Measurements from ENCODE around the gene NPL.
A peak's percentile ranks its signal among the peaks of the same experiment; 100 is the strongest.

Gene NPL

DNA sequence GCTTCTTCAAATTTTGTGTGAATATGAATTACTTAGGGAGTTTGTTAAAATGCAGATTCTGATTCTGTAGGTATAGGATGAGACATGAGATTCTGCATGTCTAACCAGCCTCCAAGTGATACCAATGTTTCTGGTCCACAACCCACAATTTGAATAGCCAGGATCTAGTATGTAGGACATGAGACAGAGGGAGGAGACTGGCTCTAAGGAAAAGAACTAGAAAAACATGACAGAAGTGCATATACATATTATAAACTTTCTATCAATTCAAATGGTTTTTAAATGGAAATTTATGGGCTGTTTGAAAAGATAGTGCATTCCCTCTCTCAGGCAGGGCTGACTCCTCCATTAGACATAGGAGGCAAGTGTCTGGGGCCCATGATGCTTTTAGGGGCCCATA, 33.9 kb upstream of the NPL start:
- no peak overlapping the region for H2AFZ ChIP-seq (ENCODE audit: low read length)
- H3K79me2 ChIP-seq (ENCODE audit: insufficient read depth, low read length), result no peaks in the 10 kb centered on the region
- no peak for TF ChIP-seq EZH2phosphoT487 (IDR thresholded peaks at IDR 0.05; ENCODE audit: borderline replicate concordance)
- TF ChIP-seq, protein P1, sequence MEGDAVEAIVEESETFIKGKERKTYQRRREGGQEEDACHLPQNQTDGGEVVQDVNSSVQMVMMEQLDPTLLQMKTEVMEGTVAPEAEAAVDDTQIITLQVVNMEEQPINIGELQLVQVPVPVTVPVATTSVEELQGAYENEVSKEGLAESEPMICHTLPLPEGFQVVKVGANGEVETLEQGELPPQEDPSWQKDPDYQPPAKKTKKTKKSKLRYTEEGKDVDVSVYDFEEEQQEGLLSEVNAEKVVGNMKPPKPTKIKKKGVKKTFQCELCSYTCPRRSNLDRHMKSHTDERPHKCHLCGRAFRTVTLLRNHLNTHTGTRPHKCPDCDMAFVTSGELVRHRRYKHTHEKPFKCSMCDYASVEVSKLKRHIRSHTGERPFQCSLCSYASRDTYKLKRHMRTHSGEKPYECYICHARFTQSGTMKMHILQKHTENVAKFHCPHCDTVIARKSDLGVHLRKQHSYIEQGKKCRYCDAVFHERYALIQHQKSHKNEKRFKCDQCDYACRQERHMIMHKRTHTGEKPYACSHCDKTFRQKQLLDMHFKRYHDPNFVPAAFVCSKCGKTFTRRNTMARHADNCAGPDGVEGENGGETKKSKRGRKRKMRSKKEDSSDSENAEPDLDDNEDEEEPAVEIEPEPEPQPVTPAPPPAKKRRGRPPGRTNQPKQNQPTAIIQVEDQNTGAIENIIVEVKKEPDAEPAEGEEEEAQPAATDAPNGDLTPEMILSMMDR (conservative IDR thresholded peaks at IDR 0.05; ENCODE audit: low read length), result no peak

DNA sequence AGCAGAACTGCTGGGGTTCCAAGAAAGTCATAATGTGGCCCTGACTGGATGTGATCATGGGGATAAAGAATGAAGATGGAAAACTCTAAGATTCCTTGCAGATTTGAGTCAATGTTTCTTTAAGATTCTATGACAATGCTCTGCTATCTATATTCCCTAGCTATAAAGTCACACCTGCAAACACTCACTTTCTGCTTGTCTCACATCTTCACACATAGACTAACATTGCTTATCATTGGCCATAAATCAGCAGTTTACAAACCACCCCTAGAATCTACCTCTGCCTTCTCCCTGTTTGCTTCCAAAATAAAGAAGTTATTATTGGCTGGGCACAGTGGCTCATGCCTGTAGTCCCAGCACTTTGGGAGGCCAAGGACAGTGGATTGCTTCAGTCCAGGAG, 33.1 kb upstream of the NPL start:
- Histone ChIP-seq H3K9ac (ENCODE audit: low read depth, low read length, poor library complexity, severe bottlenecking) (no peak overlapping the region), H3K4me3 (ENCODE audit: low read length, poor library complexity, severe bottlenecking) (no peak overlapping the region), H3F3A (ENCODE audit: low read depth) (no peaks in the 10 kb centered on the region), H3K4me1 (ENCODE audit: insufficient read depth, low read length, poor library complexity, severe bottlenecking) (peaks cover 6% of the 10 kb centered on the region), H3K79me2 (ENCODE audit: insufficient read depth, low read length) (no peaks in the 10 kb centered on the region), H3K9me3 (ENCODE audit: insufficient read depth, low read depth, low read length) (no peaks in the 10 kb centered on the region), H3K9me2 (replicated peaks; ENCODE audit: low read depth, low read length) (no peaks in the 10 kb centered on the region), H2AFZ (ENCODE audit: low read length) (no peak overlapping the region), H3K4me2 (ENCODE audit: low read depth, low read length, poor library complexity, severe bottlenecking) (no peak overlapping the region), H3K27me3 (ENCODE audit: insufficient read depth, low read length, poor library complexity, severe bottlenecking) (no peaks in the 10 kb centered on the region), H3K36me3 (ENCODE audit: insufficient read depth, low read length) (no peaks in the 10 kb centered on the region), H4K20me1 (ENCODE audit: insufficient read depth, low read length, poor library complexity, severe bottlenecking) (no peaks in the 10 kb centered on the region)
- TF ChIP-seq EZH2phosphoT487 (IDR thresholded peaks at IDR 0.05; ENCODE audit: borderline replicate concordance), result no peak
- TF ChIP-seq, protein P1 (conservative IDR thresholded peaks at IDR 0.05; ENCODE audit: low read length), result no peak

More for the DNA sequence above, 33.9 kb upstream of the NPL start:
- H3K4me3 ChIP-seq (ENCODE audit: low read length, poor library complexity, severe bottlenecking), result no peak overlapping the region
- no peaks in the 10 kb centered on the region for H3K27me3 ChIP-seq (ENCODE audit: insufficient read depth, low read length, poor library complexity, severe bottlenecking)
- no peaks in the 10 kb centered on the region for H3K36me3 ChIP-seq (ENCODE audit: insufficient read depth, low read length)
- no peak overlapping the region for H3K9ac ChIP-seq (ENCODE audit: low read depth, low read length, poor library complexity, severe bottlenecking)
- H3K4me1 ChIP-seq (ENCODE audit: insufficient read depth, low read length, poor library complexity, severe bottlenecking), result no peaks in the 10 kb centered on the region
- no peaks in the 10 kb centered on the region for H3K9me3 ChIP-seq (ENCODE audit: insufficient read depth, low read depth, low read length)
- no peak overlapping the region for H3K4me2 ChIP-seq (ENCODE audit: low read depth, low read length, poor library complexity, severe bottlenecking)
- no peaks in the 10 kb centered on the region for H3F3A ChIP-seq (ENCODE audit: low read depth)
- no peaks in the 10 kb centered on the region for H4K20me1 ChIP-seq (ENCODE audit: insufficient read depth, low read length, poor library complexity, severe bottlenecking)
- no peaks in the 10 kb centered on the region for H3K9me2 ChIP-seq (replicated peaks; ENCODE audit: low read depth, low read length)

- H3F3A ChIP-seq (ENCODE audit: low read depth), result no peaks in the 10 kb centered on the region
- H3K4me1 ChIP-seq (ENCODE audit: insufficient read depth, low read length, poor library complexity, severe bottlenecking), result peaks cover 8% of the 10 kb centered on the region
- no peaks in the 10 kb centered on the region for H3K79me2 ChIP-seq (ENCODE audit: insufficient read depth, low read length)
- no peaks in the 10 kb centered on the region for H3K9me2 ChIP-seq (replicated peaks; ENCODE audit: low read depth, low read length)
- no peaks in the 10 kb centered on the region for H3K36me3 ChIP-seq (ENCODE audit: insufficient read depth, low read length)
- no peak overlapping the region for H3K4me3 ChIP-seq (ENCODE audit: low read length, poor library complexity, severe bottlenecking)
- peak overlapping the region; percentile 74 for H2AFZ ChIP-seq (ENCODE audit: low read length)
- peak overlapping the region; percentile 12 for H3K9ac ChIP-seq (ENCODE audit: low read depth, low read length, poor library complexity, severe bottlenecking)
- no peaks in the 10 kb centered on the region for H4K20me1 ChIP-seq (ENCODE audit: insufficient read depth, low read length, poor library complexity, severe bottlenecking)
- no peaks in the 10 kb centered on the region; the same call in 1 of the 2 replicates for H3K9me3 ChIP-seq (ENCODE audit: insufficient read depth, low read depth, low read length)
- TF ChIP-seq EZH2phosphoT487 (IDR thresholded peaks at IDR 0.05; ENCODE audit: borderline replicate concordance), result no peak
- TF ChIP-seq, protein P1 (conservative IDR thresholded peaks at IDR 0.05; ENCODE audit: low read length), result no peak
- no peak overlapping the region for H3K4me2 ChIP-seq (ENCODE audit: low read depth, low read length, poor library complexity, severe bottlenecking)
- H3K27me3 ChIP-seq (ENCODE audit: insufficient read depth, low read length, poor library complexity, severe bottlenecking), result no peaks in the 10 kb centered on the region
Observed at GRCh38 chr1:182761396-182762395, 27.9 kb upstream of the NPL start.
